HG03575 (cell line): ENCODE results near the gene NUCKS1.
A peak's percentile ranks its signal among the peaks of the same experiment; 100 is the strongest.

Experiments
- ATAC-seq: cut with Tn5 transposase; IDR thresholded peaks from one replicate; pipeline ENCODE4 v1.9.1; 2021; ENCODE audit not compliant: unreplicated experiment, insufficient number of reproducible peaks, low FRiP score; ENCODE audit errors: extremely low read depth

Gene NUCKS1

GRCh38 chr1:205750138-205751035 lies at the start of gene NUCKS1:
NUCKS1 (minus strand) TSS chr1:205750182; CDS start chr1:205749973, 209 bp downstream.
- ATAC-seq, result peak; percentile 63

DNA sequence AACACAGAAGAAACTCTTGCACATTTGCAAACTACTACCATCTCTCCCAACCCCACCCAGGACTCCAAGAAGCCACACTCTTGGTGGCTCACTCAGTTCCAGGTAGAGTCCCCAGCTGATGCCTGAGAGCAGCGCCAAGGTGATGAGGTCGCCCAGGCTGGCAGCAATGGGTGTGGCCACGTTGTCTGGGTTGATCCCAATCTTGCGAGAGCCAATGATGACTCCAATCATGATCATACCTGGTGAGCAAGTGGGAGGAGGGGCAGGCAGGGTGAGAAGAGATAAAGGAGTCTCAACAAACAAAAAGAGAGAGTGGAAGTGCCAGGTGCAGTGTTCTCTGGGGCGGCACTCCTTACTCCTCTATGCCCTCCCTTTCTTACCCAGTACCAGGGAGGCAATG lies 48.6 kb upstream of the NUCKS1 start:
- ATAC-seq, result no peak

DNA sequence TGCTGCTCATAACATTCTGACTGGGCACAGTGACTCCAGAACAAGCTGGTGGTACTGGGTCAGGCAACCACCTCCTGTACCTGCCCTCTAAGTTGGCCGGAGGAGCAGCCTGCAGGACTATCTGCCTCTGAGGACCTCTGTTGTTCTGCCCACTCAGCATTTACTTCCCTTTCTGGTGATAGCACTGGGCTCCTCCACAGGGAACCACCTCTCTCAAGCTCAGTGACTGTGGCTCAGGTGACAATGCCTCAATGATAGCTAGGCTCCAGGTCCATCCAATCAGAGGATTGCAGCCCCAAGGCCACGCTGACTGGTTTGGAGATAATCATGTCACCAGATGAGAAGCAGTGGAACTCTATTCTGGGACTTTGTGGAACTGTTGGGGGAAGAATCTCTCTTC lies 47.2 kb upstream of the NUCKS1 start:
- ATAC-seq, result no peak

- ATAC-seq, result no peak
These were observed 44.2 kb upstream of the NUCKS1 start for GRCh38 chr1:205794011-205794730.

GRCh38 chr1:205792961-205793673 lies 43.1 kb upstream of the NUCKS1 start:
- ATAC-seq, result no peak

GRCh38 chr1:205792481-205792881 lies 42.5 kb upstream of the NUCKS1 start:
- ATAC-seq, result no peak

DNA sequence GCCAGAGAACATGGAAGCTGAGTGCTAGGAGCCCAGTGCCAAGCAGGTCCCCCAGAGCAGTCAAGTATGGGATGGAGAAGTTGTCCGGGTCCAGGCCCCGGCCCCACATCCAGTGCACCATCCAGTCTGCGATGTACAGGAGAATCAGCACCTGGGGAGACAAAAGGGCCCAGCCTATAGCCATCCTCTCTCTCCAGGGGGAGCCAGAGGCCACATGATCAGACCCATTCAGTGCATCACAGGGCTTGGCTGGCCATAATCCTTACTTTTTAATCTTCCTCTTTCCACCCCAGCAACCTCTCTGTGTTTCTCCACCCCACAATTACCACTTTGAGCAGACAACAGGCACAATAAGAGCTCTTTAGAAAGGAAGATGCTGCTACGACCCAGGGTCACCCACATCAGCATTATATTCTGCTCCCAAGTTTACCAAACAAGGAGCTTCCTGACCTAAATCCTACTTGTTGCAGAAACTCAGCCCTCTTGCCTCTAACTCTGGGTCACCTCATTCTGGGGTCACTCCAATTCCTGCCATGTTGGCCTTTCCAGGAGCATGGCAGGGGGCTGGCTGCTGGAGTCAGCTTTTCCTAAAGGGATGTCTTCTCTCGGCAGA lies 41.7 kb upstream of the NUCKS1 start:
- no peak for ATAC-seq

- ATAC-seq, result no peak
These were observed 37.4 kb upstream of the NUCKS1 start for GRCh38 chr1:205787287-205787916.

GRCh38 chr1:205786601-205787000 lies 36.6 kb upstream of the NUCKS1 start:
- no peak for ATAC-seq

- ATAC-seq, result no peak
These were observed 35.5 kb upstream of the NUCKS1 start for GRCh38 chr1:205785446-205785845.

- no peak for ATAC-seq
These were observed 33.9 kb upstream of the NUCKS1 start for GRCh38 chr1:205783904-205784303.

DNA sequence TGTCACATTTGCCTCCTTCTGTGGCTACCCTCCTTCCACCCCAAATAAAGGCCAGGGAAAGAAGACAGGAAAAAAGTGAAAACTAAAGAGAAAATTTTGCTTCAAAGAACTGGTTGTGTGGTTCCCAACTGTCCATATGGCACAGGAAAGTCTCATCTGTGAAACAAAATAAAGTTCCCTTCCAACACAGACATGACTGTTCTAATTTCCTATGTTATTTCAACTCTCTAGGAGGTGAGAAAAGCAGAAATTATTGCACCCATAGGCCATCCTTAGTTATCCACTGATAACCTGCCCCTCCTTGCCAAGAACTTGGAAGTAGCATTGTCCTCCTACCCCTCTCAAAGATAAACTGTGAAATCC lies 33.4 kb upstream of the NUCKS1 start:
- ATAC-seq, result no peak

DNA sequence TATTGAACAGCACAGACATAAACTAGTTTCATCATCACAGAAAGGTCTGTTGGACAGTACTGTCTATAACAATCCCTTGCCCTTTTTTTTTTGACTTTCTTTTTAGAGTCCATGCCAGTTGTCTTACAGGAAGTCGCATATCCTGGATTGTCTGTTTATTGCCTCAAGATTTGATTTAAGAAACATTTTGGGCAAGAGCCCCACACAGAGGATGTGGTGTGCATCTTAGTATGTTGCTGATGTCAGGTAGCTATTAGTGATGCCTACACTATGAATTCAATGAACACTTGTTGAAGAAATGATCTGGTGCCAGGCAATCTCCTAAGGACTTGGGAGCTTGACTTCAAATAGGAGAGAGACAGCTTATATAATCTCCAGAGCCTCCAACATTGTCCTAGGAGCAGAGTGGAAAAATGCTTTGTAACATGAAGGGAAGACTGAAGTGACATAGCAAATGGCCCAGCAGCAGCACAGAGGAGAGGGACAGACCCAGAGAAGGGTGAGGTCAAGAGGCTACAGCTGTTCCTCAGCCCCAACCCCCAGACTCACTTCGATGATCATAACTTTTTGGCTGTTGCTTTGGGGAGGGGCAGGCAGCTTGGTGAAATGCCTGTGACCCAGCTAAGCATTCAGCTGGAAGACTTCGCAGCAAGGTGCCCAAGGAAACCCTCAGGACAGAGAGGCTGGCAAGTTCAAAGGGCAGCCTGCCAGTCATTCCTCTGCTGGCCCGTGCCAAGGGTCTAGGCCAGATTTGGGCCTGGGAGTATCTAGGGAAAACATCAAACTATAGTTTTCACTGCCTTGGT lies 32.8 kb upstream of the NUCKS1 start:
- no peak for ATAC-seq

GRCh38 chr1:205780335-205780734 lies 30.4 kb upstream of the NUCKS1 start:
- ATAC-seq, result no peak

GRCh38 chr1:205777994-205778393 lies 28.0 kb upstream of the NUCKS1 start:
- ATAC-seq, result no peak

GRCh38 chr1:205775717-205776056 lies 25.7 kb upstream of the NUCKS1 start:
- ATAC-seq, result no peak

GRCh38 chr1:205775015-205775716 lies 25.2 kb upstream of the NUCKS1 start, which contains the start of gene RAB29:
RAB29 (minus strand) TSS chr1:205775482; CDS start chr1:205774956, 526 bp downstream.
- ATAC-seq, result no peak
